Prostate gland (tissue), 2 donors: ENCODE measurements around the gene IQCE. TPM values are rescaled to one million over a fixed set of nuclear protein-coding genes. Genes with fewer than 3 reads are reported as not detected.

Experiments used
- DNase-seq: peaks from one replicate; pipeline ENCODE4 v3.0.0-alpha.2; 2019; ENCODE audit warnings: low spot score
- H3K27ac ChIP-seq, 2 donors: fragments of 200-600 bp; sonication (generic); 2 replicates each; pipeline ENCODE4 v1.5.1; 2017 to 2019
- H3K27me3 ChIP-seq: fragments of 200-600 bp; sonication (generic); replicated peaks from 2 replicates; pipeline ENCODE4 v1.5.1; 2019; ENCODE audit not compliant: insufficient read depth
- H3K36me3 ChIP-seq, 2 donors: fragments of 200-600 bp; sonication (generic); 1 replicate in 1 of 2; 2 replicates in 1 of 2; pipeline versions ENCODE4 v1.5.1 to v1.8.1; 2017 to 2019
- H3K4me1 ChIP-seq: fragments of 200-600 bp; sonication (generic); replicated peaks from 2 replicates; pipeline ENCODE4 v1.5.1; 2019
- H3K4me3 ChIP-seq, 2 donors: fragments of 200-600 bp; sonication (generic); 2 replicates each; pipeline ENCODE4 v1.5.1; 2017 to 2019
- H3K9me3 ChIP-seq: fragments of 200-600 bp; sonication (generic); 2 replicates; pipeline ENCODE4 v1.5.1; 2017
- CTCF ChIP-seq, 4 experiments: fragments of 200-600 bp in 2 of 4; fragments of 450-650 bp in 2 of 4; sonication (generic) in 2 of 4; IDR thresholded peaks; 1 replicate in 3 of 4; 2 replicates in 1 of 4; pipeline ENCODE4 v1.5.1; 2016 to 2019; ENCODE audit warnings: antibody characterized with exemption in 4 of 4, mild to moderate bottlenecking in 2 of 4, moderate library complexity in 2 of 4
- POLR2A ChIP-seq: fragments of 450-650 bp; IDR thresholded peaks from one replicate; pipeline ENCODE4 v1.6.1; 2016; ENCODE audit warnings: antibody characterized with exemption, mild to moderate bottlenecking
- POLR2AphosphoS5 ChIP-seq: sonication (generic); formaldehyde crosslinking; IDR thresholded peaks from one replicate; pipeline ENCODE4 v1.6.1; 2017; ENCODE audit warnings: antibody characterized with exemption
- WGBS: methylation state at CpG from one replicate; pipeline ENCODE4 v1.1.5; 2018; 5-methylcytosine and 5-hydroxymethylcytosine counted together
- intact Hi-C: fragments of 100-400 bp; cut with DNase I; formaldehyde crosslinking; loops from one replicate; pipeline ENCODE4 v1.14.2; 2022
- total RNA-seq, 2 donors: library from RNA; depleted of rRNA; stranded (reverse); fragments of >200 nt; gene quantifications; one replicate each; pipeline ENCODE4 v1.1.0, GENCODE V29; 2016

The IQCE gene
- total RNA-seq, 2 donors from 2014 or later: 20.2 to 41.9 TPM

- TF ChIP-seq CTCF (IDR thresholded peaks at IDR 0.05): no peak
- no peak for TF ChIP-seq POLR2AphosphoS5
- TF ChIP-seq POLR2A: no peak
- intact Hi-C loops: no loop called here
- Histone ChIP-seq H3K4me1 (peaks cover 8% of the 10 kb centered on the region), H3K4me3 (no peak overlapping the region), H3K9me3 (no peaks in the 10 kb centered on the region), H3K36me3 (no peaks in the 10 kb centered on the region), H3K27me3 (no peaks in the 10 kb centered on the region), H3K27ac (no peak overlapping the region)
- no peak for DNase-seq
- 32% methylated on average over 22 of the region's 22 CpGs for WGBS
Measured at GRCh38 chr7:2617325-2617905, 58.6 kb downstream of the IQCE start.

- Histone ChIP-seq H3K4me1 (peaks cover 8% of the 10 kb centered on the region), H3K36me3 (no peaks in the 10 kb centered on the region), H3K4me3 (no peak overlapping the region), H3K27ac (no peak overlapping the region), H3K9me3 (no peaks in the 10 kb centered on the region), H3K27me3 (no peaks in the 10 kb centered on the region)
- intact Hi-C loops: no loop called here
- no peak for DNase-seq
- WGBS: 63% methylated on average over 9 of the region's 9 CpGs
- TF ChIP-seq POLR2A (no peak), POLR2AphosphoS5 (no peak), CTCF (IDR thresholded peaks at IDR 0.05) (no peak)
Measured at GRCh38 chr7:2619116-2619515, 60.3 kb downstream of the IQCE start.

GRCh38 chr7:2621061-2621828 is 62.5 kb downstream of the IQCE start:
- 31% methylated on average over 23 of the region's 23 CpGs for whole genome bisulfite sequencing
- DNase-seq: peak; percentile 46
- Histone ChIP-seq H3K27me3 (no peaks in the 10 kb centered on the region), H3K36me3 (no peaks in the 10 kb centered on the region), H3K4me1 (peaks cover 8% of the 10 kb centered on the region), H3K4me3 (no peak overlapping the region), H3K27ac (peak overlapping the region in 1 of 2 donors; percentile 50), H3K9me3 (no peaks in the 10 kb centered on the region)
- intact Hi-C loops: no loop called here
- TF ChIP-seq POLR2AphosphoS5: peak; percentile 70
- no peak for TF ChIP-seq POLR2A

- Histone ChIP-seq H3K9me3 (no peaks in the 10 kb centered on the region), H3K36me3 (no peaks in the 10 kb centered on the region), H3K27me3 (no peaks in the 10 kb centered on the region), H3K27ac (peak overlapping the region in 1 of 2 donors; percentile 50), H3K4me3 (no peak overlapping the region), H3K4me1 (peaks cover 8% of the 10 kb centered on the region)
- intact Hi-C loops: no loop called here
- no peak for TF ChIP-seq POLR2AphosphoS5
- no peak for TF ChIP-seq POLR2A
- no peak for TF ChIP-seq CTCF (IDR thresholded peaks at IDR 0.05)
- no peak for DNase-seq
- 40% methylated on average over 12 of the region's 12 CpGs for WGBS
Measured at GRCh38 chr7:2621948-2622640, 63.3 kb downstream of the IQCE start.

GRCh38 chr7:2622869-2623697 is 64.3 kb downstream of the IQCE start:
- Histone ChIP-seq H3K4me3 (no peak overlapping the region), H3K9me3 (no peaks in the 10 kb centered on the region), H3K27me3 (no peaks in the 10 kb centered on the region), H3K27ac (no peak overlapping the region), H3K4me1 (peaks cover 8% of the 10 kb centered on the region), H3K36me3 (no peaks in the 10 kb centered on the region)
- WGBS: 67% methylated on average over 19 of the region's 19 CpGs
- no peak for TF ChIP-seq POLR2AphosphoS5
- intact Hi-C loops: no loop called here
- DNase-seq: no peak
